ENCODE results near the gene CHST11. TPM values are rescaled to one million over a fixed set of nuclear protein-coding genes. Genes with fewer than 3 reads are reported as not detected.

Gene CHST11
- total and polyA plus RNA-seq, 4 donors: 0.57 to 11.1 (median 3.7) TPM

GRCh38 chr12:104657726-104658484 is 201.2 kb downstream of the CHST11 start:
- no peaks in the 10 kb centered on the region for H3K4me1 ChIP-seq (ENCODE audit: control insufficient read depth in 4 of 4, insufficient read depth in 4 of 4, low read length in 3 of 4)
- peaks cover 0 to 3% (median 0%) of the 10 kb centered on the region in 4 donors for H3K27me3 ChIP-seq (ENCODE audit: control insufficient read depth in 4 of 4, insufficient read depth in 4 of 4, low read length in 3 of 4)
- DNase-seq (ENCODE audit: low spot score): no peak
- 77% methylated on average over 13 of the region's 13 CpGs for WGBS
- H3K27ac ChIP-seq (ENCODE audit: low read depth in 1 of 2, low read length in 2 of 2): no peak overlapping the region
- H3K9me3 ChIP-seq (ENCODE audit: control insufficient read depth in 4 of 4, low read length in 3 of 4): no peaks in the 10 kb centered on the region
- no peaks in the 10 kb centered on the region for H3K36me3 ChIP-seq (ENCODE audit: control insufficient read depth in 4 of 4, insufficient read depth in 3 of 4, low read depth in 1 of 4, low read length in 3 of 4)
- no peak for TF ChIP-seq JUND (IDR thresholded peaks at IDR 0.05)
- TF ChIP-seq MAX (IDR thresholded peaks at IDR 0.05): no peak
- TF ChIP-seq REST (IDR thresholded peaks at IDR 0.05): no peak
- no peak for TF ChIP-seq FOXA1 (IDR thresholded peaks at IDR 0.05)
- TF ChIP-seq SP1 (IDR thresholded peaks at IDR 0.05): no peak
- TF ChIP-seq FOXA2 (IDR thresholded peaks at IDR 0.05): no peak
- TF ChIP-seq HNF4A (conservative IDR thresholded peaks at IDR 0.05): no peak
- TF ChIP-seq YY1 (IDR thresholded peaks at IDR 0.05): no peak
- TF ChIP-seq RAD21 (IDR thresholded peaks at IDR 0.05): no peak
- TF ChIP-seq, protein P1, sequence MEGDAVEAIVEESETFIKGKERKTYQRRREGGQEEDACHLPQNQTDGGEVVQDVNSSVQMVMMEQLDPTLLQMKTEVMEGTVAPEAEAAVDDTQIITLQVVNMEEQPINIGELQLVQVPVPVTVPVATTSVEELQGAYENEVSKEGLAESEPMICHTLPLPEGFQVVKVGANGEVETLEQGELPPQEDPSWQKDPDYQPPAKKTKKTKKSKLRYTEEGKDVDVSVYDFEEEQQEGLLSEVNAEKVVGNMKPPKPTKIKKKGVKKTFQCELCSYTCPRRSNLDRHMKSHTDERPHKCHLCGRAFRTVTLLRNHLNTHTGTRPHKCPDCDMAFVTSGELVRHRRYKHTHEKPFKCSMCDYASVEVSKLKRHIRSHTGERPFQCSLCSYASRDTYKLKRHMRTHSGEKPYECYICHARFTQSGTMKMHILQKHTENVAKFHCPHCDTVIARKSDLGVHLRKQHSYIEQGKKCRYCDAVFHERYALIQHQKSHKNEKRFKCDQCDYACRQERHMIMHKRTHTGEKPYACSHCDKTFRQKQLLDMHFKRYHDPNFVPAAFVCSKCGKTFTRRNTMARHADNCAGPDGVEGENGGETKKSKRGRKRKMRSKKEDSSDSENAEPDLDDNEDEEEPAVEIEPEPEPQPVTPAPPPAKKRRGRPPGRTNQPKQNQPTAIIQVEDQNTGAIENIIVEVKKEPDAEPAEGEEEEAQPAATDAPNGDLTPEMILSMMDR (IDR thresholded peaks at IDR 0.05; ENCODE audit: low read depth, low read length, missing input control): no peak
- no peak for TF ChIP-seq EGR1 (IDR thresholded peaks at IDR 0.05; ENCODE audit: low read depth in 2 of 2)
- no peak overlapping the region for H3K4me3 ChIP-seq (ENCODE audit: low read depth in 1 of 3, low read length in 3 of 3)
- H3K9ac ChIP-seq (ENCODE audit: low read depth in 1 of 2, low read length in 2 of 2): no peak overlapping the region

- TF ChIP-seq, protein P1 (IDR thresholded peaks at IDR 0.05; ENCODE audit: low read depth, low read length, missing input control): no peak
- TF ChIP-seq JUND (IDR thresholded peaks at IDR 0.05) (no peak), TAF1 (conservative IDR thresholded peaks at IDR 0.05) (no peak), ATF3 (IDR thresholded peaks at IDR 0.05) (no peak), MAX (IDR thresholded peaks at IDR 0.05) (no peak), HNF4G (IDR thresholded peaks at IDR 0.05) (no peak), RXRA (IDR thresholded peaks at IDR 0.05) (no peak), HNF4A (conservative IDR thresholded peaks at IDR 0.05) (no peak), NR2F2 (IDR thresholded peaks at IDR 0.05) (no peak), EGR1 (IDR thresholded peaks at IDR 0.05; ENCODE audit: low read depth in 2 of 2) (no peak), REST (IDR thresholded peaks at IDR 0.05) (no peak)
- TF ChIP-seq, protein P2, sequence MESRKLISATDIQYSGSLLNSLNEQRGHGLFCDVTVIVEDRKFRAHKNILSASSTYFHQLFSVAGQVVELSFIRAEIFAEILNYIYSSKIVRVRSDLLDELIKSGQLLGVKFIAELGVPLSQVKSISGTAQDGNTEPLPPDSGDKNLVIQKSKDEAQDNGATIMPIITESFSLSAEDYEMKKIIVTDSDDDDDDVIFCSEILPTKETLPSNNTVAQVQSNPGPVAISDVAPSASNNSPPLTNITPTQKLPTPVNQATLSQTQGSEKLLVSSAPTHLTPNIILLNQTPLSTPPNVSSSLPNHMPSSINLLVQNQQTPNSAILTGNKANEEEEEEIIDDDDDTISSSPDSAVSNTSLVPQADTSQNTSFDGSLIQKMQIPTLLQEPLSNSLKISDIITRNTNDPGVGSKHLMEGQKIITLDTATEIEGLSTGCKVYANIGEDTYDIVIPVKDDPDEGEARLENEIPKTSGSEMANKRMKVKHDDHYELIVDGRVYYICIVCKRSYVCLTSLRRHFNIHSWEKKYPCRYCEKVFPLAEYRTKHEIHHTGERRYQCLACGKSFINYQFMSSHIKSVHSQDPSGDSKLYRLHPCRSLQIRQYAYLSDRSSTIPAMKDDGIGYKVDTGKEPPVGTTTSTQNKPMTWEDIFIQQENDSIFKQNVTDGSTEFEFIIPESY (IDR thresholded peaks at IDR 0.05): no peak
- 91% methylated on average over 5 of the region's 5 CpGs for WGBS
- H3K36me3 ChIP-seq (ENCODE audit: control insufficient read depth in 4 of 4, insufficient read depth in 3 of 4, low read depth in 1 of 4, low read length in 3 of 4): no peaks in the 10 kb centered on the region
- H3K4me3 ChIP-seq (ENCODE audit: low read depth in 1 of 3, low read length in 3 of 3): no peak overlapping the region
- H3K27ac ChIP-seq (ENCODE audit: low read depth in 1 of 2, low read length in 2 of 2): no peak overlapping the region
- H3K4me1 ChIP-seq (ENCODE audit: control insufficient read depth in 4 of 4, insufficient read depth in 4 of 4, low read length in 3 of 4): no peaks in the 10 kb centered on the region
- H3K27me3 ChIP-seq (ENCODE audit: control insufficient read depth in 4 of 4, insufficient read depth in 4 of 4, low read length in 3 of 4): peaks cover 0 to 3% (median 0%) of the 10 kb centered on the region in 4 donors
- H3K9me3 ChIP-seq (ENCODE audit: control insufficient read depth in 4 of 4, low read length in 3 of 4): no peaks in the 10 kb centered on the region
- H3K9ac ChIP-seq (ENCODE audit: low read depth in 1 of 2, low read length in 2 of 2): no peak overlapping the region
- DNase-seq (ENCODE audit: low spot score): no peak
Observed at GRCh38 chr12:104659058-104659457, 202.3 kb downstream of the CHST11 start.

Measured in liver (tissue), 9 donors.